ENCODE data around the gene PTTG2. TPM values are rescaled to one million over a fixed set of nuclear protein-coding genes. Genes with fewer than 3 reads are reported as not detected.
"Not testable (repeated sequence)": the region's sequence is repeated elsewhere in the genome, so short reads cannot be mapped to it uniquely, and the experiment has no call there.

PTTG2 gene
- total RNA-seq, 1 experiment from 2014 or later: not detected

GRCh38 chr4:37949636-37950426 lies 10.4 kb upstream of the PTTG2 start:
- Histone ChIP-seq H3K27me3 (no peaks in the 10 kb centered on the region), H3K36me3 (no peaks in the 10 kb centered on the region), H3K9me3 (no peaks in the 10 kb centered on the region), H3K4me3 (no peak overlapping the region)
- no peak for DNase-seq

GRCh38 chr4:37951461-37952352 lies 8.5 kb upstream of the PTTG2 start:
- Histone ChIP-seq H3K27me3 (no peaks in the 10 kb centered on the region), H3K9me3 (no peaks in the 10 kb centered on the region), H3K4me3 (no peak overlapping the region), H3K36me3 (no peaks in the 10 kb centered on the region)
- no peak for DNase-seq

- Histone ChIP-seq H3K4me3 (no peak overlapping the region), H3K27me3 (no peaks in the 10 kb centered on the region), H3K9me3 (no peaks in the 10 kb centered on the region), H3K36me3 (no peaks in the 10 kb centered on the region)
- DNase-seq: no peak
These were observed 7.0 kb upstream of the PTTG2 start for GRCh38 chr4:37953156-37953555.

GRCh38 chr4:37953620-37954293 lies 6.4 kb upstream of the PTTG2 start:
- H3K9me3 ChIP-seq: no peaks in the 10 kb centered on the region
- DNase-seq: peak; percentile 9
- H3K36me3 ChIP-seq: no peaks in the 10 kb centered on the region
- H3K27me3 ChIP-seq: no peaks in the 10 kb centered on the region
- H3K4me3 ChIP-seq: no peak overlapping the region

- H3K36me3 ChIP-seq: no peaks in the 10 kb centered on the region
- H3K4me3 ChIP-seq: no peak overlapping the region
- H3K9me3 ChIP-seq: no peaks in the 10 kb centered on the region
- H3K27me3 ChIP-seq: no peaks in the 10 kb centered on the region
- DNase-seq: no peak
These were observed 3.3 kb upstream of the PTTG2 start for GRCh38 chr4:37956941-37957340.

- no peaks in the 10 kb centered on the region for H3K27me3 ChIP-seq
- H3K9me3 ChIP-seq: no peaks in the 10 kb centered on the region
- H3K4me3 ChIP-seq: no peak overlapping the region
- no peak for DNase-seq
- no peaks in the 10 kb centered on the region for H3K36me3 ChIP-seq
These were observed 1.3 kb upstream of the PTTG2 start for GRCh38 chr4:37958932-37959331.

- no peaks in the 10 kb centered on the region for H3K27me3 ChIP-seq
- H3K9me3 ChIP-seq: no peaks in the 10 kb centered on the region
- no peak overlapping the region for H3K4me3 ChIP-seq
- DNase-seq: no peak
- H3K36me3 ChIP-seq: no peaks in the 10 kb centered on the region
These were observed 667 bp downstream of the PTTG2 start for GRCh38 chr4:37960679-37961450.

GRCh38 chr4:37964734-37965457 lies 4.7 kb downstream of the PTTG2 start:
- H3K27me3 ChIP-seq: no peaks in the 10 kb centered on the region
- H3K4me3 ChIP-seq: no peak overlapping the region
- H3K9me3 ChIP-seq: no peaks in the 10 kb centered on the region
- no peaks in the 10 kb centered on the region for H3K36me3 ChIP-seq
- DNase-seq: no peak

GRCh38 chr4:37966044-37966443 lies 5.8 kb downstream of the PTTG2 start:
- no peaks in the 10 kb centered on the region for H3K9me3 ChIP-seq
- no peaks in the 10 kb centered on the region for H3K36me3 ChIP-seq
- no peak for DNase-seq
- H3K27me3 ChIP-seq: no peaks in the 10 kb centered on the region
- H3K4me3 ChIP-seq: no peak overlapping the region

- H3K36me3 ChIP-seq: no peaks in the 10 kb centered on the region
- no peak for DNase-seq
- H3K27me3 ChIP-seq: no peaks in the 10 kb centered on the region
- no peak overlapping the region for H3K4me3 ChIP-seq
- H3K9me3 ChIP-seq: no peaks in the 10 kb centered on the region
These were observed 7.5 kb downstream of the PTTG2 start for GRCh38 chr4:37967736-37968135.

GRCh38 chr4:37968747-37969146 lies 8.5 kb downstream of the PTTG2 start:
- H3K27me3 ChIP-seq: no peaks in the 10 kb centered on the region
- H3K9me3 ChIP-seq: no peaks in the 10 kb centered on the region
- H3K36me3 ChIP-seq: no peaks in the 10 kb centered on the region
- no peak for DNase-seq
- H3K4me3 ChIP-seq: no peak overlapping the region

- DNase-seq: peak; percentile 44
- Histone ChIP-seq H3K9me3 (no peaks in the 10 kb centered on the region), H3K27me3 (no peaks in the 10 kb centered on the region), H3K4me3 (no peak overlapping the region), H3K36me3 (no peaks in the 10 kb centered on the region)
These were observed 10.5 kb downstream of the PTTG2 start for GRCh38 chr4:37970702-37971101.

GRCh38 chr4:37971202-37971601 lies 11.0 kb downstream of the PTTG2 start:
- no peak for DNase-seq
- Histone ChIP-seq H3K9me3 (no peaks in the 10 kb centered on the region), H3K4me3 (no peak overlapping the region), H3K27me3 (no peaks in the 10 kb centered on the region), H3K36me3 (no peaks in the 10 kb centered on the region)

- Histone ChIP-seq H3K27me3 (no peaks in the 10 kb centered on the region), H3K36me3 (no peaks in the 10 kb centered on the region), H3K4me3 (no peak overlapping the region), H3K9me3 (no peaks in the 10 kb centered on the region)
- no peak for DNase-seq
These were observed 13.2 kb downstream of the PTTG2 start for GRCh38 chr4:37973441-37973840.

- not testable (repeated sequence) for H3K36me3 ChIP-seq, H3K27me3 ChIP-seq, H3K4me3 ChIP-seq, H3K9me3 ChIP-seq, DNase-seq
These were observed 15.2 kb downstream of the PTTG2 start for GRCh38 chr4:37975321-37975822.

GRCh38 chr4:37976507-37976906 lies 16.3 kb downstream of the PTTG2 start:
- no peak for DNase-seq
- Histone ChIP-seq H3K9me3 (no peaks in the 10 kb centered on the region), H3K4me3 (peak overlapping the region; percentile 43), H3K27me3 (no peaks in the 10 kb centered on the region), H3K36me3 (no peaks in the 10 kb centered on the region)

All from MG63 (cell line).